Activated CD8-positive, alpha-beta memory T cell treated with anti-CD3 and anti-CD28 coated beads, Interleukin-2, amount 50 U/mL, for 24 hours (primary cell): ENCODE measurements around the gene BTBD2.

Source experiments
- DNase-seq: peaks from one replicate; pipeline ENCODE4 v3.0.0-alpha.2; 2020; ENCODE audit errors: extremely low read depth

Gene BTBD2

GRCh38 chr19:1941146-1942077 lies 74.1 kb downstream of the BTBD2 start, which contains the start of gene CSNK1G2:
TSS of gene CSNK1G2 (plus strand) at chr19:1941172. CDS start at chr19:1969773, 28,601 bp downstream.
- DNase-seq: no peak

GRCh38 chr19:1938071-1938470 lies 77.4 kb downstream of the BTBD2 start:
- DNase-seq: no peak

DNA sequence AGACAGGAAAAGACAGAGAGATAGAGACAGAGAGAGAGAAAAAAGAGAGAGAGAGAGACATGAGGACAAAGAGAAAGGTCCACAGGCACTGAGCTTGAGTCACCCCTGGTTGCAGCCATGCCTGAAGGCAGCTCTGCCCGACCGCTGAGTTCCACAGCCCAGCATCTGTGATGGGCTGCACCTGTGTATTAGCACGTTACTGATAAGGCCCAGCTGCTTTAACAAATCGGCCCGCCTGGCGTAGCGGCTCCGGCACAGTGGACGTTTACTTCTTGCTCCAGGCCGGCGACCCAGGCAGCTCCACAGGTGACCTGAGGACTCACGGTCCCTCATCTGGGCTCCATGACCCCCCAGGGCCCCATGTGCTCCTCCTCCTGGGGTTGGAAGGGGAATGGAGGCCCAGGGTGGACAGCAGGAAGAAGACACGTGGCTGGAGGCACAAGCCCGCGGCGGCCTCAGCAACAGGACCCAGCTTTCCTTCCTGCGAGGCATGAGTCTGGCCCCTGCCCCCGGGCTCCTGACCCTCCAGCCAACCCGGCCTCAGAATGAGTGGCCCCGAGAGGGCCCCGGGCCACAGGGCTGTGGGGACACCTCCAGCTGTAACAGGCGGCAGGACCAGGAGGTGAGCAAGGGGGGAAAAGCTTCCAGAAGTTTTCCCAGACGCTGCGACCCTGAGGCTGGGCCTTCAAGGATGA lies 78.5 kb downstream of the BTBD2 start:
- DNase-seq: no peak

DNA sequence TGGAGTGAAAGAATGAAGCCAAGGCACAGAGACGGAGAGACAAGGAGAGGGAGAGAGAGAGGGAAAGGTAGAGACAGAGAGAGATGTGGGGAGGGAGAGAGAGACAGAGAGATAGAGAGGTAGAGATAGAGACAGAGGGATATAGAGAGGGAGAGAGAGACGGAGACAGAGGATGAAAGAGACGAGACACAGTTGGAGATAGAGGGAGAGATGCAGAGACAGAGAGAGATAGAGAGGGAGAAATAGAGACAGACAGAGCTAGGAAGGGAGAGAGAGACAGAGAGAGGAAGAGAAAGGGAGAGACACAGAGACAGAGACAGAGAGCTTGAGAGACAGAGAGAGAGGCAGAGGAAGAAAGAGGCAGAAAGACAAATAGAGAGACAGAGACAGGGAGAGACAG lies 79.1 kb downstream of the BTBD2 start:
- no peak for DNase-seq

GRCh38 chr19:1935484-1936208 lies 79.9 kb downstream of the BTBD2 start:
- no peak for DNase-seq
